Ovary (tissue), 9 donors: ENCODE data around the gene LMO3. TPM values are rescaled to one million over a fixed set of nuclear protein-coding genes. Genes with fewer than 3 reads are reported as not detected.

Experiments
- DNase-seq, 5 donors: peaks; one replicate each; pipeline ENCODE4 v3.0.0-alpha.2; 2019 to 2020
- H3K27ac ChIP-seq, 2 donors: fragments of 200-600 bp; one replicate each; pipeline versions ENCODE4 v1.5.1 to v1.8.0; 2019 to 2022
- H3K27me3 ChIP-seq: fragments of 200-600 bp; one replicate; pipeline ENCODE4 v1.8.0; 2022
- H3K36me3 ChIP-seq: fragments of 200-600 bp; sonication (generic); one replicate; pipeline ENCODE4 v1.5.1; 2019
- H3K4me1 ChIP-seq: one replicate; pipeline ENCODE4 v1.8.1; 2013; ENCODE audit warnings: mild to moderate bottlenecking, moderate library complexity; ENCODE audit not compliant: insufficient read depth
- H3K4me3 ChIP-seq: fragments of 200-600 bp; sonication (generic); one replicate; pipeline ENCODE4 v1.5.1; 2017
- H3K9me3 ChIP-seq, 2 donors: fragments of 200-600 bp in 1 of 2; sonication (generic) in 1 of 2; one replicate each; pipeline versions ENCODE4 v1.5.1 to v1.8.1; 2013 to 2019; ENCODE audit warnings: mild to moderate bottlenecking in 1 of 2, moderate library complexity in 1 of 2
- CTCF ChIP-seq, 3 donors: fragments of 450-650 bp in 2 of 3; fragments of 200-600 bp in 1 of 3; IDR thresholded peaks; one replicate each; pipeline versions ENCODE4 v1.5.1 to v1.8.0; 2016 to 2022; ENCODE audit warnings: antibody characterized with exemption in 3 of 3, mild to moderate bottlenecking in 1 of 3
- EP300 ChIP-seq: sonication (generic); formaldehyde crosslinking; IDR thresholded peaks from one replicate; pipeline ENCODE4 v1.6.1; 2017; ENCODE audit warnings: antibody characterized with exemption
- POLR2A ChIP-seq: fragments of 450-650 bp; IDR thresholded peaks from one replicate; pipeline ENCODE4 v1.6.1; 2017; ENCODE audit warnings: antibody characterized with exemption, mild to moderate bottlenecking, moderate library complexity
- WGBS, 3 donors: extraction: QIAGEN DNeasy Blood & Tissue Kit in 1 of 3; methylation state at CpG; one replicate each; pipeline versions ENCODE4 v1.1.5 to v1.1.7; 2013 to 2017; 5-methylcytosine and 5-hydroxymethylcytosine counted together
- intact Hi-C, 4 donors: fragments of 100-400 bp; cut with DNase I; formaldehyde crosslinking; loops; one replicate each; pipeline versions ENCODE4 v1.11.0 to v1.15.1; 2022 to 2023
- polyA plus RNA-seq, 2 donors: library from polyadenylated mRNA; stranded (reverse); fragments of 200-250 nt in 1 of 2; fragments of 350-450 nt in 1 of 2; fragmentation: Illumina TruSeq in 1 of 2; extraction: RNeasy Lipid Tissue Mini Kit (QIAGEN cat#74804) in 1 of 2; gene quantifications; one replicate each; pipeline ENCODE4 v1.2.3, GENCODE V29; 2013 to 2014
- total RNA-seq, 7 donors: library from RNA; depleted of rRNA in 2 of 7; stranded (reverse); fragments of >200 nt in 2 of 7; fragmentation: NEBNext Ultra II Directional in 3 of 7; extraction: Animal tissue kit (Norgen Biotek cat#: 25700) in 3 of 7; gene quantifications; one replicate each; pipeline versions ENCODE4 v1.1.0 to v1.2.4, GENCODE V29; 2016 to 2023
- donor health status: DM: no; HTN: no; CAD: no; lungs with moderate emphysema.
- donor health status: DM: no; HTN: no; CAD: no.
- donor health status: Bipolar disorder and iron deficiency.
- donor health status: DM: yes; HTN: yes; CAD: no.
- donor health status: DM: no; HTN: no; CAD: no.
- donor health status: DM: yes; HTN: yes; CAD: no.

Gene LMO3
- total and polyA plus RNA-seq, 9 donors, result 0.97 to 11.7 (median 5.0) TPM

GRCh38 chr12:16604596-16605252 is 1.2 kb downstream of the LMO3 start:
- DNase-seq, result no peak
- Histone ChIP-seq H3K27ac (no peak overlapping the region), H3K4me3 (peak overlapping the region; percentile 40), H3K4me1 (no peaks in the 10 kb centered on the region), H3K9me3 (no peaks in the 10 kb centered on the region), H3K36me3 (no peaks in the 10 kb centered on the region), H3K27me3 (no peaks in the 10 kb centered on the region)
- TF ChIP-seq POLR2A (no peak), EP300 (no peak), CTCF (IDR thresholded peaks at IDR 0.05) (no peak)
- 47 to 56% (median 48%) methylated on average over 22 of the region's 22 CpGs for WGBS, 3 donors
- intact Hi-C loops, result no loop called here

- DNase-seq, result no peak
- 84 to 88% (median 85%) methylated on average over 3 of the region's 3 CpGs for WGBS, 3 donors
- Histone ChIP-seq H3K4me3 (peak overlapping the region; percentile 40), H3K4me1 (no peaks in the 10 kb centered on the region), H3K27me3 (no peaks in the 10 kb centered on the region), H3K9me3 (no peaks in the 10 kb centered on the region), H3K27ac (no peak overlapping the region), H3K36me3 (no peaks in the 10 kb centered on the region)
- TF ChIP-seq EP300, result no peak
- TF ChIP-seq POLR2A, result no peak
- TF ChIP-seq CTCF (IDR thresholded peaks at IDR 0.05), result no peak
- intact Hi-C loops, result no loop called here
Observed at GRCh38 chr12:16603916-16604575, 1.9 kb downstream of the LMO3 start.

DNA sequence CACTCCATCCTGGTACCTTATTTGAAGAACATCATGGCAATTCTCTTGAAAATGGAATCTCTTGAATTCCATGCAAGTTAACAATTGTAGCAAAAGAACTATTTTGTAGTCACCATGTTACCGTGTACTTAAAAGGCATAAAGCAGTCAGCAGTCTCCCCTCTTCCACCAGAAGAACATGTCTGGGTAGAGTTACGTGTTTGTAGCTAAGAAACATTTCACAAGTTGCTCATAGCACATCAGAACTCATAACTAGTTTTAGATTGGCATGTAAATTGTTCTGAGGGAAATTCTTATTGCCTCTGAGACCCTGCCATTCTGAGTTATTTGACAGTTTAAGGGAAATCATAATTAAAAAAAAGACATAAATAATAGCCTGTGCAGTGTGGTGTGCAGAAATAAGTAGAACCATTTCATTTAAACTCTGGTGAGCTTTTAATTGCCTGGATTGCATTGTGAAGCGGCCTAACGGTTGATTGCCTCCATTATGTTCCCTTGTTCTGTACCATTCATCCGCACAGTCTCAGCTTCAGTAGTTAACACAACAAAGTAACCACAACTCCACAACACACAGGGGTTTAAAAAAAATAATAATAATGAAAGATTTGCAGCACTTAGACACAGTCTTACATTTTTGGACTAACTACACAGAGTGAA is 2.6 kb downstream of the LMO3 start:
- 90 to 93% (median 93%) methylated on average over 5 of the region's 5 CpGs for WGBS, 3 donors

DNA sequence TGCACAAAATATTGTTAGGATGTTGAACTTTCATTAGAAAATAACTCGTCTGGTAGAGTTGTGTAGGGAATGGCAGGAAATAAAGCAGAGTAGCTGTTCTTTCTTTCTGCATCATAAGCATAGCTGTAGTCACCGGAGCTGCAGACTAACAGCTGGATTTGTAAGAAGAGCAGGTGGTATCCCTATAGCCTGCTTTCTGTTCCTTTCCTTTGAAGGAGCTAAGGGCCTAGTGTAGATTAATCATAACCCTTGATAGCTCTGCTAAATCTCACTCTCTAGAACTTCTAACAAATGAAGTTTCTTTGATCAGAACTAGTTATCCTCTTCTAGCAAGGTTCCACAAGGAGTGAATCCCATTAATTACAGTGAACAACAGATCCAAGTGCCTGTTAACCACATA is 3.5 kb downstream of the LMO3 start:
- WGBS, 3 donors, result 34 to 52% (median 50%) methylated on average over 2 of the region's 2 CpGs
- H3K27ac ChIP-seq, result no peak overlapping the region
- H3K9me3 ChIP-seq, result no peaks in the 10 kb centered on the region
- H3K4me1 ChIP-seq, result no peaks in the 10 kb centered on the region
- no peak for DNase-seq
- H3K4me3 ChIP-seq, result peak overlapping the region; percentile 1
- H3K27me3 ChIP-seq, result no peaks in the 10 kb centered on the region
- intact Hi-C loops, result no loop called here
- TF ChIP-seq CTCF (IDR thresholded peaks at IDR 0.05) (no peak), POLR2A (no peak), EP300 (no peak)
- H3K36me3 ChIP-seq, result no peaks in the 10 kb centered on the region

More for the DNA sequence above, 2.6 kb downstream of the LMO3 start:
- intact Hi-C loops, result no loop called here
- Histone ChIP-seq H3K9me3 (no peaks in the 10 kb centered on the region), H3K27ac (no peak overlapping the region), H3K4me1 (no peaks in the 10 kb centered on the region), H3K36me3 (no peaks in the 10 kb centered on the region), H3K27me3 (no peaks in the 10 kb centered on the region), H3K4me3 (peak overlapping the region; percentile 40)
- TF ChIP-seq POLR2A (no peak), CTCF (IDR thresholded peaks at IDR 0.05) (no peak), EP300 (no peak)
- no peak for DNase-seq
